PC-9 (cell line): Measurements from ENCODE around the gene SLC40A1.

Source experiments
- CTCF ChIP-seq: fragments of 200-600 bp; sonication (generic); conservative IDR thresholded peaks from 2 replicates; pipeline ENCODE4 v1.6.1; 2017; ENCODE audit warnings: mixed run types, antibody characterized with exemption, mild to moderate bottlenecking, moderate library complexity
- EZH2 ChIP-seq: fragments of 200-600 bp; sonication (generic); IDR thresholded peaks from 2 replicates; pipeline ENCODE4 v1.8.0; 2017; ENCODE audit warnings: antibody characterized with exemption, low read depth

GRCh38 chr2:189578272-189578950 lies 2.2 kb downstream of the SLC40A1 start:
- TF ChIP-seq CTCF, result no peak
- TF ChIP-seq EZH2, result no peak
